Pancreas (tissue), 10 donors: ENCODE data around the gene MYL11. TPM values are rescaled to one million over a fixed set of nuclear protein-coding genes. Genes with fewer than 3 reads are reported as not detected.
A peak's percentile ranks its signal among the peaks of the same experiment; 100 is the strongest.

Experiments
- ATAC-seq, 4 donors: fragments of 200-7000 bp; cut with Tn5 transposase; one replicate each; pipeline versions ENCODE4 v1.8.0 to v1.9.1; 2020; ENCODE audit warnings: mild to moderate bottlenecking in 4 of 4, moderate library complexity in 4 of 4
- DNase-seq, 6 donors: peaks; one replicate each; pipeline ENCODE4 v3.0.0-alpha.2; 2020
- FAIRE-seq: peaks from 2 replicates; lab custom pipeline; 2012; peaks lifted over from hg19 to GRCh38; lab: Jason Lieb, UNC
- H3K27ac ChIP-seq, 4 donors: fragments of 200-600 bp; sonication (generic); 1 replicate in 3 of 4; 2 replicates in 1 of 4; pipeline versions ENCODE4 v1.5.0 to v1.8.0; 2020
- H3K27me3 ChIP-seq, 4 donors: fragments of 200-600 bp; one replicate each; pipeline ENCODE4 v1.8.0; 2021
- H3K36me3 ChIP-seq, 3 donors: fragments of 200-600 bp; sonication (generic) in 1 of 3; one replicate each; pipeline versions ENCODE4 v1.5.0 to v1.8.0; 2020 to 2021
- H3K4me1 ChIP-seq, 3 donors: fragments of 200-600 bp; one replicate each; pipeline ENCODE4 v1.8.0; 2021
- H3K4me3 ChIP-seq, 4 donors: fragments of 200-600 bp; sonication (generic) in 2 of 4; one replicate each; pipeline versions ENCODE4 v1.5.0 to v1.8.0; 2020 to 2021
- H3K9me3 ChIP-seq, 4 donors: fragments of 200-600 bp; one replicate each; pipeline ENCODE4 v1.8.0; 2021
- WGBS, 2 donors: extraction: QIAGEN DNeasy Blood & Tissue Kit; methylation state at CpG; one replicate each; pipeline ENCODE4 v1.1.7; 2013; 5-methylcytosine and 5-hydroxymethylcytosine counted together
- intact Hi-C, 3 donors: fragments of 100-400 bp; cut with DNase I; formaldehyde crosslinking; loops; one replicate each; pipeline versions ENCODE4 v1.11.1 to v1.14.2; 2022
- polyA plus RNA-seq, 2 donors: library from polyadenylated mRNA; stranded (reverse); fragments of 200-250 nt; gene quantifications; one replicate each; pipeline ENCODE4 v1.2.3, GENCODE V29; 2013
- total RNA-seq, 6 donors: library from RNA; stranded (reverse); fragmentation: NEBNext Ultra II Directional in 4 of 6; extraction: Animal tissue kit (Norgen Biotek cat#: 25700) in 4 of 6; gene quantifications; one replicate each; pipeline versions ENCODE4 v1.2.1 to v1.2.4, GENCODE V29; 2021 to 2023
- TF ChIP-seq, protein P1 (sequence below), 4 donors: fragments of 200-600 bp; sonication (generic) in 3 of 4; IDR thresholded peaks; one replicate each; pipeline versions ENCODE4 v1.5.0 to v1.8.0; 2021; ENCODE audit warnings: antibody characterized with exemption in 4 of 4
- donor health status: healthy with polysubstance abuse.
- donor health status: DM: no; HTN: no; CAD: no; lungs with moderate emphysema.
- donor health status: DM: no; HTN: no; CAD: no.
- donor health status: control.
- donor health status: control.
- donor health status: Bipolar disorder and iron deficiency.
- donor health status: DM: yes; HTN: yes; CAD: no.
- donor health status: DM: no; HTN: no; CAD: no.
- donor health status: DM: no; HTN: no; CAD: no.
- donor health status: DM: yes; HTN: yes; CAD: no.

The MYL11 gene
- total and polyA plus RNA-seq, 8 donors, result 0.24 to 0.84 (median 0.31) TPM; not detected in 3

DNA sequence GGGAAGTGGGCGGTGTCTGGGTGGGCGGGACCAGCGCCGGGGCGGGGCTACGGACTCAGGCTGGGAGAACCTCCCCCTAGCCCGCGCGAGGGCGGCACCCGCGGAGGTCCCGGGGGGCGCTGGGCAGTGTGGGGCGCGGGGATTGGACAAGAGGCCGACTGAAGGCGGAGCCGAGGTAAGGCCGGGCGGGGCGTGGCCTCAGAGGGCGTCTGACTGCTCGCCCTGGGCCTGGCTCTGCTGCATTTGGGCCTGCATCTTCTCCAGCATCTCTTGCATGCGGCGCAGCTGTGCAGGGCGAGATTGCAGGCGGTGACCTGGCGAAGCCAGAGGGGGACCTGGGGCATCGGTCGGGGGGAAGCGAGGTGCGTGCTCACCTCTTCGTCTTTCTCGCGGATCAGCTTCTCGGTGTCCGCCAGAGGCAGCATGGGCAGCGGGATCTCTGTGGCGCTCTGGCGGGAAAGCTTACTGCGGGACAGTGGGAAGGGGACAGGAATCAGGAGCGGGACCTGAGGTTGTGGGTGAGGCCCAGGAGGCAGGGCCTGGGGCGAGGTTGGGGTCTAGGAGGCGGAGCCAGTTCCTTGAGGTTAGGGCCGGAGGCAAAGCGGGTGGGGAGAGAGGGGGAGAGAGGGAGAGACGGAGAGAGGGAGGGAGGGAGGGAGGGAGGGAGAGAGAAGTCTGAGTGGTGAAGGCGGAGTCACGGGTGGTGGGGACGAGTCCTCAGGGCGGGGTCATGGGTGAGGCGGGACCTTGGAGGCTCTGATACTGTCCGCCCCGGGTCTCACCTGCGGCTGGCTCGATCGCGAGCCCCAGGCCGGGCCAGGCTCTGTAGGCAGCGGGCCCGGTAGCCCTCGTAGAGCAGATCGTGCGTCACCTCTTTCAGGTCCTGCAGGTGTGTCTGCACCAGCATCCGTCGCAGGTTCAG lies 3.9 kb downstream of the MYL11 start:
- FAIRE-seq (peak; percentile 34), DNase-seq (peak; percentile 98 to 100 (median 98)), ATAC-seq (peak; percentile 91 to 96 (median 92))
- no peaks in the 10 kb centered on the region for H3K9me3 ChIP-seq
- 0 to 1% methylated on average over 58 to 67 of the region's 67 CpGs for whole genome bisulfite sequencing, 2 donors
- TF ChIP-seq, protein P1, sequence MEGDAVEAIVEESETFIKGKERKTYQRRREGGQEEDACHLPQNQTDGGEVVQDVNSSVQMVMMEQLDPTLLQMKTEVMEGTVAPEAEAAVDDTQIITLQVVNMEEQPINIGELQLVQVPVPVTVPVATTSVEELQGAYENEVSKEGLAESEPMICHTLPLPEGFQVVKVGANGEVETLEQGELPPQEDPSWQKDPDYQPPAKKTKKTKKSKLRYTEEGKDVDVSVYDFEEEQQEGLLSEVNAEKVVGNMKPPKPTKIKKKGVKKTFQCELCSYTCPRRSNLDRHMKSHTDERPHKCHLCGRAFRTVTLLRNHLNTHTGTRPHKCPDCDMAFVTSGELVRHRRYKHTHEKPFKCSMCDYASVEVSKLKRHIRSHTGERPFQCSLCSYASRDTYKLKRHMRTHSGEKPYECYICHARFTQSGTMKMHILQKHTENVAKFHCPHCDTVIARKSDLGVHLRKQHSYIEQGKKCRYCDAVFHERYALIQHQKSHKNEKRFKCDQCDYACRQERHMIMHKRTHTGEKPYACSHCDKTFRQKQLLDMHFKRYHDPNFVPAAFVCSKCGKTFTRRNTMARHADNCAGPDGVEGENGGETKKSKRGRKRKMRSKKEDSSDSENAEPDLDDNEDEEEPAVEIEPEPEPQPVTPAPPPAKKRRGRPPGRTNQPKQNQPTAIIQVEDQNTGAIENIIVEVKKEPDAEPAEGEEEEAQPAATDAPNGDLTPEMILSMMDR (IDR thresholded peaks at IDR 0.05), result no peak
- peaks cover 0 to 7% (median 4%) of the 10 kb centered on the region in 3 donors for H3K4me1 ChIP-seq
- no peaks in the 10 kb centered on the region for H3K36me3 ChIP-seq
- H3K4me3 ChIP-seq, result peak overlapping the region; percentile 42 to 64 (median 55)
- peak overlapping the region; percentile 94 to 100 (median 98) for H3K27ac ChIP-seq
- H3K27me3 ChIP-seq, result no peaks in the 10 kb centered on the region
- intact Hi-C loops, result no loop called here

DNA sequence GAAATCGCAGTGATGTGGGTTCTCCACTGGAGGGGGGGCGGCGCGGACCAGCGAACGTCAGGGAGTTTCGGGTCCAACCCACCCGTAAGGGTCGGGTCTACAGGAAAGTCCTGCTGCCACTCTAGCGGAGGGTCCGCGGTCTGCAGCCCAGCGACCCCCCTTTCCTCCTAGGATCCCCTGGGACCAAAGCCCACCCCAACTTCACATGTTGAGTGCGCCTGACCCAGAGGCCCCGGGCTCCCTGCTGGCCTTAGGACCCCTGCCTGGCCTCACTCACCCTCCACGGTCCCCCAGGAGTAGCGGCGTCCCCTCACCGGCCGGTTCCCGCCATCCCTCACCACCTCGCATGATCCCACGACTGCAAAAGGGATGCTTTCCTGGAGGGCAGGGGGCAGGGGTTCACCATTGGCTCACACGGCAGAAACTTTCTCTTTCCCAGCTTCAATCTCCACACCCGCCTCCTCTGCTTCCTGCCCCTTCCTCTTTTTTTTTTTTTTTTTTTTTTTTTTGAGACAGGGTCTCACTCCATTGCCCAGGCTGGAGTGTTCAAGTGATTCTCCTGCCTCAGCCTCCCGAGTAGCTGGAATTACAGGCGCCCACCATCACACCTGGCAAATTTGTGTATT lies 4.7 kb downstream of the MYL11 start:
- DNase-seq, result no peak
- Histone ChIP-seq H3K27me3 (no peaks in the 10 kb centered on the region), H3K4me1 (peaks cover 0 to 4% (median 2%) of the 10 kb centered on the region in 3 donors), H3K9me3 (no peaks in the 10 kb centered on the region), H3K36me3 (no peaks in the 10 kb centered on the region), H3K4me3 (peak overlapping the region; percentile 8 to 64 (median 36)), H3K27ac (peak overlapping the region; percentile 94 to 100 (median 98))
- TF ChIP-seq, protein P1 (IDR thresholded peaks at IDR 0.05), result no peak
- no peak for ATAC-seq
- intact Hi-C loops, result no loop called here
- 28 to 30% methylated on average over 27 of the region's 27 CpGs for WGBS, 2 donors
- FAIRE-seq, result no peak

DNA sequence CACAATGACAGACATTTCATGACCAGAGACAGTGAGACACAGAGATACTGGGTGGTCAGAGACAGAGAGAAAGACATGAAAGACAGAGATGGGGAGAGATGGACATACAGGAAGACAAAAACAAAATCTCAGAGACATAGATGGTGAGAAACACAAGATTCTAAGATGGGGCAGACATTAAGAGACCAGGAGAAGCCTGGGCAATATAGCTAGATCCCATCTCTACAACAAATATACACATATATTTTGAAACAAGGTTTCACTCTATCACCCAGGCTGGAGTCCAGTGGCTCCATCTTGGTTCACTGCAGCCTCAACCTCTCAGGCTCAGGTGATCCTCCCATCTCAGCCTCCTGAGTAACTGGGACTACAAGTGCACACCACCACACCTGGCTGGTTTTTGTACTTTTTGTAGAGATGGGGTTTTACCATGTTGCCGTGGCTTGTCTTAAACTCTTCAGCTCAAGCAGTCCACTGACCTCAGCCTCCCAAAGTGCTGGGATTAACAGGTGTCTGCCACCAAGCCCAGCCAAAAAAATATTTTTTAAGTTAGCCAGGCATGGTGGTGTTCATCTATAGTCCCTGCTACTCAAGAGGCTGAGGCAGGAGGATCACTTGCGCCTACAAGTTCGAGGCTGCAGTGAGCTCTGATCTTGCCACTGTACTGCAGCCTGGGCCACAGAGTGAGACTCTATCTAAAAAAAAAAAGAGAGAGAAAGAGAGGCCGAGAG lies 5.6 kb downstream of the MYL11 start:
- TF ChIP-seq, protein P1 (IDR thresholded peaks at IDR 0.05), result no peak
- FAIRE-seq, result no peak
- Histone ChIP-seq H3K36me3 (no peaks in the 10 kb centered on the region), H3K9me3 (no peaks in the 10 kb centered on the region), H3K4me3 (no peak overlapping the region), H3K27ac (no peak overlapping the region), H3K4me1 (peaks cover 0 to 4% (median 0%) of the 10 kb centered on the region in 3 donors), H3K27me3 (no peaks in the 10 kb centered on the region)
- WGBS, 2 donors, result 94 to 97% methylated on average over 4 of the region's 4 CpGs
- no peak for DNase-seq
- ATAC-seq, result no peak
- intact Hi-C loops, result no loop called here

DNA sequence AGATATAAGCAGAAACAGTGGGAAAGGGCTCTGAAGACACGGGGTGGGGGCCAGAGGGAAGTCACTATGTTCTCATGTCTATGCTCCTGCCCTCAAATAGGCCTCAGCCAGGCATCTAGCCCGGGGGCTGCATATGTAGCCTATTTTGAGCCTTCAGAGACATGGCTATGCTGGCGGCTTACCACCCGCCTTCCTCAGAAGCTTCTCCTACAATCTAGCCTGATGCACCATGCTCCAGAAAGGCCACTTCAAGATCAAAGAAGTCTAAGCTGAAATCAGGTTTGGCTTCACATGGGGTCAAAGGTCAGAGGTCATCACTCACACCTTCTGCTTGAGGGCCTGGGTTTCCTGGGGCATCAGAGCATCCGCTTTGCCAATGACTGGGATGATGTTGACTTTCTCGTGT lies 6.2 kb downstream of the MYL11 start:
- H3K27ac ChIP-seq, result no peak overlapping the region
- DNase-seq, result no peak
- TF ChIP-seq, protein P1 (IDR thresholded peaks at IDR 0.05), result no peak
- FAIRE-seq, result no peak
- intact Hi-C loops, result no loop called here
- 86 to 88% methylated on average over 6 of the region's 6 CpGs for WGBS, 2 donors
- ATAC-seq, result no peak
- H3K4me3 ChIP-seq, result no peak overlapping the region
- no peaks in the 10 kb centered on the region for H3K27me3 ChIP-seq
- H3K9me3 ChIP-seq, result no peaks in the 10 kb centered on the region
- H3K4me1 ChIP-seq, result peaks cover 0 to 4% (median 0%) of the 10 kb centered on the region in 3 donors
- H3K36me3 ChIP-seq, result no peaks in the 10 kb centered on the region
